GM21423 (cell line): Measurements from ENCODE around the gene ZCCHC9.
"Not testable (repeated sequence)": the region's sequence is repeated elsewhere in the genome, so short reads cannot be mapped to it uniquely, and the experiment has no call there.

ENCODE experiments used
- ATAC-seq: cut with Tn5 transposase; IDR thresholded peaks from one replicate; pipeline ENCODE4 v1.9.1; 2021; ENCODE audit warnings: mild to moderate bottlenecking, moderate library complexity; ENCODE audit not compliant: unreplicated experiment

Gene ZCCHC9, protein sequence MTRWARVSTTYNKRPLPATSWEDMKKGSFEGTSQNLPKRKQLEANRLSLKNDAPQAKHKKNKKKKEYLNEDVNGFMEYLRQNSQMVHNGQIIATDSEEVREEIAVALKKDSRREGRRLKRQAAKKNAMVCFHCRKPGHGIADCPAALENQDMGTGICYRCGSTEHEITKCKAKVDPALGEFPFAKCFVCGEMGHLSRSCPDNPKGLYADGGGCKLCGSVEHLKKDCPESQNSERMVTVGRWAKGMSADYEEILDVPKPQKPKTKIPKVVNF

DNA sequence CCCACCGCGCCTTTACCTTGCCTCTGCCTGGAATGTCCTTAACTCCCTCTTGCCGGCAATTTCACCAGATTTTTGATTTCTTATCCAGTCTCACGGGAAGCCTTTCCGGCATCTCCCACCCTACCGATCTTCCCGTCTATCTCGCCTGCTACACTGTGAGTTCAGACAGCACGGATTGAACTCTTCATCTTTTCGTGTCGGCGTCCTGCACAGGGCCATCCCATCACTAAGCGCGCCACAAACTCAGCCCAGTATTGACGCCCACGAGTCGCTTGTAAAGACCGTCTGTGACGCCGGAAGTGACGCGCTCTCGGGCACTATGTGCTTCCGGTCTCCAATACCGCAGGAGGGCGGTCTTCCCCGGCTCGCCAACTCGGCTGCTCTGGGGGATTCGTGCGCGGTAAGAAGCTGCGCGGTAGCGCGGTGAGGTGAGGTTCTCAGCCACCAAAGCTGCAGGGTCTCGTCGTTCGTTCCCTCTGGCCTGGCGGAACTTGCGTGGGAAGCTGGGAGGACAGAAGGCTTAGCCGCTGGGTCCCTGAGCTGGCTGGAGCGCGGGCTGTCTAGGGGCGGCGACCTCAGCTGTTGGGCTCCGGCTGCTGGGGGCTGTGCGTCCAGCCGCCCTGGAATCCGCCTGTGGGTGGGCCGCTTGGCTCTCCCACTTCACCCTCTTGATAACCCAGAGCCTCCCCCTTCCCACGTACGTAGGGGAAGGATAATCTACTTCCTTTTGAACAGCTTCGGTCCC lies at the start of gene ZCCHC9:
Gene ZCCHC9, plus strand, starts transcription at position 317 of the 745 bp plus-strand sequence. CDS start 3,171 bp downstream, outside the sequence.
- peak; percentile 97 for ATAC-seq

DNA sequence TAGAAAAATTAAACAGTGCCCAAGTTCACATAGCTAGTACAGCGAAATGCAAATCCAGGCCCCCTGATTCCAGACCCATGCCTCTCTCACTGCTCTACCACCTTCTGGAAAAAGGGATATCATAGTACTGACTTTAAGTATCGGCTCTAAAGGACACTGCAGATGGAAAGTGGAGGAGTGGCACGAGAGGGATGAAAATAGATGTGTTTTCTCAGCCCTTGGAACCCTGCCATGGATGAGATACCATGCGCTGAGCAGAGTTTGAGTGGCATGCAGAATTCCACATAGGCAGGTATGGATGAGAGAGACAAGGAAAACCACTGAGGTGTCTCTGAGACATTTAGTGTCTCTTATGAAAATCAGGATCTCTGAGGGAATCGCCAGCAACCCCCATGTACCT lies 49.5 kb upstream of the ZCCHC9 start:
- ATAC-seq, result no peak

DNA sequence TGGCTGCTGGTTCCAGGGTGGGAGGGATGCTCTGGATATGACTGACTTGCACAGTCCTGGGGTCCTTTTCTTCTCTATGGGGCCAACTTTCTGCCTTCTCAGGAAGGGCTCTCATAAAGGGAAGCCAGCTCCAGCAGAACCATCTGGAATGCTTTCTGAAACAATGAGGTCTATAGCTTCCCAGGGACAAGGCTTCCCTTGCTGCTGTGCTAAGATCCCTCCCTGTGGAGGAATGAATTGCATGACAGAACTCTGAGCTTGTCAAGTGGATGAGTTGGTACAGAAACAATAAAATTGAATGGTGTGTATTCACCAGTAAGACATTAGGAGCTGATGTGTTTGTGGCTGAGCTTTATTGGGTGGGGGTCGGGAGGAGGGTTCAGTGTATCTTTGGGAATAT lies 48.5 kb upstream of the ZCCHC9 start:
- no peak for ATAC-seq

DNA sequence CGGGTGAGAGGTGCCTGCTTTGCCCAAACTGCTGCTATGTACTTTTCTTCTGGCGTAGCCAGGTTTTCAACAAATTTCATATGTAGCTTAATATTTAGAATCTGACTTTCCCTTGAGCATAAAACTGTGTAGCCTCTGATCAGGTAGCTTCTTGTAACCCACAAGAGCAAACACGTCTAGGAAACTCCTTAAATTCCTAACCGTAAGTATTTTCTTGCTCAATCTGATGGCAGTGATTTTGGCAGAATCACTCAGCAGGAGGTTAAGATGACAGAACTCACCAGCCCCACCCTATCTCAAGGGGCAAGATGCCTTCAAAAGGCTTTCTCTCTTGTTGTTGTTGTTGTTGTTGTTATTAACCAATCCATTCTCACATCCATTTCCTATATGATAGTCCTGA lies 47.5 kb upstream of the ZCCHC9 start:
- no peak for ATAC-seq

DNA sequence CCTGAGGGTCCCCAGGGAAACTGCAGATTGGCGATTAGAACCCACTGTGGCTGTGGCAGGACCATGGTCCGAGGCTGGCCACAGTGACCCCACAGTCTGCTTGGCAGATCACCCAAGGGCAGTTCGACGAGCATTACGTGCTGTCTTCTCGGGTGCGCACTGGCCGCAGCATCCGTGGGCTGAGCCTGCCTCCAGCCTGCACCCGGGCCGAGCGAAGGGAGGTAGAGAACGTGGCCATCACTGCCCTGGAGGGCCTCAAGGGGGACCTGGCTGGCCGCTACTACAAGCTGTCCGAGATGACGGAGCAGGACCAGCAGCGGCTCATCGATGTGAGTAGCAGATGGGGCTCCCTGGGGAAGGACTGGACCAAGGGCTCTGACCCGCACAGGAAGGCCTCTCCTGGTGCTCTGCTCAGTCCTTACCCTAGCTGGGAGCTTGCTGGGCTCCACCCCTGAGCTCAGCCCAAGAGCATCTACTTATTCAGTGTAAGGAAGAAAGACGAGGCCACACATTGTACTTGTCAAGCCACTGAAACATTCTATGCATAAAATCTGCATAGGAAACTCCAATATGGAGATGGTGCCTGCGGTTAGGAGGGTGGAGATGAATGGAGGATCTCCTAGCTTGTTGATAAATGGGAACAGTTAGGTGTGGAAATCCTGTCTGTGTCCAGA lies 46.4 kb upstream of the ZCCHC9 start:
- ATAC-seq, result no peak

DNA sequence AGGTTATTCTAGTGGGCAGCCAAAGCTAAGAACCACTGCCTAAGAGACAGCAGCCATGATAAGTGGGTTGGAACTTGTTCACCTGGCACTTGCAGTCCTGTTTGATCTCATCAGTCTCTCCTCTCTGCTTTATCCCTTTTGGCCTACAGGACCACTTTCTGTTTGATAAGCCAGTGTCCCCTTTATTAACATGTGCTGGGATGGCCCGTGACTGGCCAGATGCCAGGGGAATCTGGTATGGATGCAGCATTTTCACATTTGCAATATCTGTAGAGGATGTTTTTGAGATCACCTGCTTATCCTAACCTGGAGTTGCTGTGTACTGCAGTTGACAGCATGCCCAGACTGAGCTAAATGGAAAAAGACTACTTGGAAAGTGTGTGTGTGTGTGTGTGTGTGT lies 44.6 kb upstream of the ZCCHC9 start:
- ATAC-seq, result no peak

DNA sequence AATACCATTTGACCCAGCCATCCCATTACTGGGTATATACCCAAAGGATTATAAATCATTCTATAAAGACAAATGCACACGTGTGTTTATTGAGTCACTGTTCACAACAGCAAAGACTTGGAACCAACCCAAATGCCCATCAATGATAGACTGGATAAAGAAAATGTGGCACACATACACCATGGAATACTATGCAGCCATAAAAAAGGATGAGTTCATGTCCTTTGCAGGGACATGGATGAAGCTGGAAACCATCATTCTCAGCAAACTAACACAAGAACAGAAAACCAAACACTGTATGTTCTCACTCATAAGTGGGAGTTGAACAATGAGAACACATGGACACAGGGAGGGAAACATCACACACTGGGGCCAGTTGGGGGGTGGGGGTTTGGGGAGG lies 38.6 kb upstream of the ZCCHC9 start:
- ATAC-seq, result not testable (repeated sequence)

DNA sequence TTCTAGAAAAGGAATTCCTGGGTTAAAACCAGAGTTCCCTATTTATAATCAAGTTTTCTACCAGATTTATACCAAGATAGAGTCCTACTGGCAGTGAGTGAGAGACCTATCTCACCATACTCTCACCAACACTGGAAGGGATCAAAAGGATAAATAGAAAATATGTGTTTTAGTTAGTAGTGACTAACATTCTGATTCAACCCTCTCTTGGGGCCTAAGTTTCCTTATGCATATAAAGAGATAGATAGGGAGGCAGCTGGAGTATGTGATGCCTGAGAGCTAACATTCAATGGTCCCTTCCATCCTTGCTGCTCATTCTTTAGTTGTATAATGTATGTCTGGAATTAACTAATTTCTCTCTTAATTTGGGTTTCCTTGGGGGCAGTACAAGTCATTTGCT lies 36.3 kb upstream of the ZCCHC9 start:
- no peak for ATAC-seq

DNA sequence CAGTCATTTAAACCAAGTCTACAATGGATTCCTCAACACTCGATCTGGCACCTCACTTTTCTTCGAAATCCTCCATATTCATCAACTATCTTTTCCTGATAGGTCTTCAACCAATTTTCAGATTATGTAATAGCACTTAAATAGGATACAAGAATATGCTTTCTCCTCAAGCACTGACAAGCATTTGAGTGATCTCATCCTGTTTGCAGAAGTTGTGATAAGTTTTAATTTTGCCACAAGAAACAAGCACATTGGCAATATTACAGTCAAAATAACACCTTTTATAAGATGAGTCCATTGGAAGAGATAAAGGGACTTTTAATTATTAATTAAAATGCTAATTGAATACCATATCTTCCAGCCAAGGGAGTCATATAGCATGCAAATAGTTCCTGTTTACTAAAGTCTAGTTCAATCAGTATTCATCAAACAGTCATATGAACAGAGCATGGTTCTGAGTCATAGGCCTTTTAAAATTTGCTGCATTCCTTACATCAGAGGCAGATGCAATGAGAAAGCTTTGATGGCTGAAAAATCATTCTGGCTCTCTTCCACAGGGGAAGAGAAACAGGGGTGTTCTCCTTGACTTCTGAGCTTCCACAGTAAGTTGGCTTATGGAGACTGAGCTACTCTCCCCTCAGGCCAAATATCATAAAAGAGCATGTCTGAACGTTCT lies 32.7 kb upstream of the ZCCHC9 start:
- ATAC-seq, result no peak

DNA sequence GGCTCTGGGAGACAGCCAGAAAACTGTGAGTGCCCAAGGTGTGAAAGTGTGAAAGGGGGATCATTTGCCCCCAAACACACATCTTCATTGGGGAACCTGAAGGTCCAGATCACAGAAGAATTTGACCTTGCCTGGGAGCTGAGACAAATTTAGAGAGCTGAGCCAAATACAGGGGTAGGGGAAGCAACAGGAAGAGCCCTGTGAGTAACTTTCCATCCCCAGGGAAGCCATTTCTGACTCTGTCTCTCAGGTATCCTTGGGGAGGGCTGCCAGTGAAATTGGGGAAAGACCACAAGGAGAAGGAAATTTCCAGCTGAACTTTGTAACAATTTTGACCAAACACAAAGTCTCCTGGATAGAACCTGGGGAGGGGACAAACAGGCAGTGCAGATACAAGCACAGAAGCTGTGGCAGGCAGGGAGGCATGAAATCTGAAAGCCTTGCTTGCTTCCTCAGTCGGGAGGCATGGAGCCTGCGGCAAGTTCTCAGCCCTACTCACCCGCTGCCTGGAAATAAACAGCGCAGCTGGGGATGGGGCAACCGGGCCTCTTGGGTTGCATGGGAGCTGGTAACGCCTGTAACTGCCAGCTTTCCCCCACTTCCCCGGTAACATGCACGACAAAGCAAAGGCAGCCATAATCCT lies 31.5 kb upstream of the ZCCHC9 start:
- no peak for ATAC-seq

DNA sequence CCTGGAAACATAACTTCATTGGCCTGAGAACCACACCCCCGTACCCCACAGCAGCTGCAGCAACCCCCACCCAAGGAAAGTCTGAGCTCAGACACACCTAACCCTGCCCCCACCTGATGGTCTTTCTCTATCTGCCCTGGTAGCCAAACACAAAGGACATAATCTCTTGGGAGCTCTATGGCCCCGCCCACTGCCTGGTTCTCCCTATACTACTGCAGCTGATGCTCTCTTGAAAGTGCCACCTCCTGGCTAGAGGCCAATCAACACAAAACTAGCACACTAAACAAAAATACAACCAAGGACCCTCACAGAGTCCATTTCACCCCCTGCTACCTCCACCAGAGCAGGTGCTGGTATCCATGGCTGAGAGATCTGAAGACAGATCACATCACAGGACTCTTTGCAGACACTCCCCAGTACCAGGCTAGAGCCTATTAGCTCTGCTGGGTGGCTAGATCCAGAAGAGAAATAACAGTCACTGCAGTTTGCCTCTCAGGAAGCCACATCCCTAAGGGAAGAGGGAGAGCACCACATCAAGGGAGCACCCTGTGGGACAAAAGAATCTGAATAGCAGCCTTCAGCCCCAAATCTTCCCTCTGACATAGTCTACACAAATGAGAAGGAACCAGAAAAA lies 30.9 kb upstream of the ZCCHC9 start:
- not testable (repeated sequence) for ATAC-seq

DNA sequence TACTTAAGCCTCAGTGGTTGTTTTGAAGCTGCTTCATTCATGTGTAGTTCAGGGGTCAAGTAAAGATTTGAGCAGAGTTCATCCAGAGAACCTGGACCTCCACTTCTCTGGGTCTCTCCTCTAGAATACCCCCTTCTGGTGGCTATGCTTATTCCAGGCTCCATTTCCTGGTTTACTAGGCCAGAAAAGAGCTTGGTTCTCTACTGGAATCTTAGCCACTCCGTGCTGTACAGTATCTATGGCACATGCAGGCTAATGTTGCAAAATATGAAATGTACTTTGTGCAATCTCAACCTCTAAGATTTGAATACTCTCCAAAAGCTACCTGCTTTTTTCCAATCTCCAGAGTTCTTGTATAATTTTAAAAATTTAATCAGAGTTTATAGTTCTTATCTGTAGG lies 17.4 kb upstream of the ZCCHC9 start:
- ATAC-seq, result no peak

DNA sequence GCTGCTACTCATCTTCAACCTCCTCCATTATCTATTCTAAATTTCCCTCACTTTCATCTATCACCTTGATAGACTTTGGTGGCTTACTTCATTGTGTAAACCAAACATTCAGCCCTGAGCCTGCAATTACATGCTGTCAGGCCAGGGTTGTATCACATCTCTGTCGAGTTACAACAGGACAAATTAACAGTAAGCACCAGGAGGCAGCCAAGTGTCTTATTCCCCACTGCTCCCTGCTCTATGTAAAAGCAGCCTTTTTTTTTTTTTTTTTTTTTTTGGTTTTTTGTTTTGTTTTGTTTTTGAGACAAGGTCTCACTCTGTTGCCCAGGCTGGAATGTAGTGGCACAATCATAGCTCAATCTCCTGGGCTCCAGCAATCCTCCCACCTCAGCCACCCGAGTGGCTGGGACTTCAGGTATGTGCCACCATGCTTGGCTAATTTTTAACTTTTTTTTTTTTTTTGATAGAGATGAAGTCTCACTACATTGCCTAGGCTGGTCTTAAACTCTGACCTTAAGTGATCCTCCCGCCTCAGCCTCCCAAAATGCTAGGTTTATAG lies 15.2 kb upstream of the ZCCHC9 start:
- no peak for ATAC-seq

DNA sequence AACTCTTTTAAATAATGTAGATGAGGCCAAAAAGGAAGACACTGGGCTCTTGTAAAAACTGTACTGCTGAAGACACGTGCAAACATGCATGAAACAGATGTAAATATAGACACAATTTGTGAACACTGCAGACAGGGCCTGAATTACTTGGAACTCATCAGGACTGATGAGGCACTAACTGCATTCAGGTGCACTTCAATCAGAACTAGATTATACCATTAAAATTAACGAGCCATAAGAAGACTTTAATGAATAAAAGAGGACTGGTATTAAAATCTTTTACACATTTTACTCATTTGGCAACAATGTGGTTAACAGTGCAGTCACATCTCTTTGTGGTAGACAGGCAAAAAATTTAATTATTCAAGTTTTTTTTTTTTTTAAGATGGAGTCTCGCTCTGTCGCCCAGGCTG lies 13.4 kb upstream of the ZCCHC9 start:
- no peak for ATAC-seq

DNA sequence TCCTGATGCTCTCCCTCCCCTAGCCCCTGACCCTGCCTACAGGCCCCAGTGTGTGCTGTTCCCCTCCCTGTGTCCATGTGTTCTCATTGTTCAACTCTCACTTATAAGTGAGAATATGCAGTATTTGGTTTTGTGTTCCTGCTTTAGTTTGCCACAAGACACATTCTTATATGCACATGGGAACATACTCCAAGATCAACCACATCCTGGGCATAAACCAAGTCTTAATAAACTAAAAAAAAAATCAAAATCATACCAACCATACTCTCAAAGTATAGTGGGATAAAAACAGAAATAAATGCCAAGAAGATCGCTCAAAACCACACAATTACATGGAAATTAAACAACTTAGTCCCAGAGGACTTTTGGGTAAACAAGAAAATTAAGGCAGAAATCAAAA lies 11.2 kb upstream of the ZCCHC9 start:
- ATAC-seq, result no peak

DNA sequence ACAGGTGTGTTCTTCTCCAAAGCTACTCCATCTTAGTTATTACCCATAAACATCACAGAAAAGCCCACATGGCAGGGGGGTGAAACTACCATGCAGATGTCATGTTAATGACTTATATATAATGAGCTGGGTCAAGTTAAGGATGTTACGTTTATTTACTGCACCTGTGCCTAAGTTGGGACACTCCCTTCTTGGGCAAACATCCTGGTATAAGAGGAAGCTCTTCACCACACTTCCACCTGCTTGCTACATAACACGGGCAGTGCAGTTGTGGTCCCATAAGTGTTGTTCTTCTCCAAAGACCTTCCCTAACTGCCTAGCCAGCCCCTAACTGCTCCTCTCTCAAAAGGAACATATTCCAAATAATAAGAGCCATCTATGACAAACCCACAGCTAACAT lies 9.3 kb upstream of the ZCCHC9 start:
- ATAC-seq, result no peak

DNA sequence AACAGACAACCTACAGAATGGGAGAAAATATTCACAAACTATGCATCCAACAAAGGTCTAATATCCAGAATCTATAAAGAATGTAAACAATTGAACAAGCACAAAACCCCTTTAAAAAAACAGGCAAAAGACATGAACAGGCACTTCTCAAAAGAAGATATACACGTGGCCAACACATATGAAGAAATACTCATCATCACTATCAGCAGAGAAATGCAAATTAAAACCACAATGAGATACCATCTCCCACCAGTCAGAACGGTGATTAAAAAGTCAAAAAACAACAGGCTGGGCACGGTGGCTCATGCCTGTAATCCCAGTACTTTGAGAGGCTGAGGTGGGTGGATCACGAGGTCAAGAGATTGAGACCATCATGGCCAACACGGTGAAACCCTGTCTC lies 7.4 kb upstream of the ZCCHC9 start:
- not testable (repeated sequence) for ATAC-seq

DNA sequence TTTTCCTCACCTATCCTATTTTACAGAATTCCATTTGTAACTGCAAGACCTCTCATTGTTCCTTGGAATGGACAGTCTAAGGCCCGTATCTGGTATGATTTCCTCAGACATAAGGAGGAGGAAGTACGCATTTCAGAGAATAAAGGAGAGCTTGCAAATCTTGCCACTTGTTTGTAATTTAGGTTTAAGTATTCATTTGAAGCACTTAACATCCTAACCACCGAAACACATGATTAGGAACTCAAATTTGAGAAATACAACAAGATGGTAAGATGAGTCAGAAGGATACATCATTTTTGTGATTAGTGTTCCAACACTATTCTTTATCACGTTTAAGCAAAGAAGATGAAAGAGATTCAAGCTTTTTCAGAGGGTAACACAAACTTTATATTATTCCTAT lies 3.9 kb upstream of the ZCCHC9 start:
- ATAC-seq, result no peak

DNA sequence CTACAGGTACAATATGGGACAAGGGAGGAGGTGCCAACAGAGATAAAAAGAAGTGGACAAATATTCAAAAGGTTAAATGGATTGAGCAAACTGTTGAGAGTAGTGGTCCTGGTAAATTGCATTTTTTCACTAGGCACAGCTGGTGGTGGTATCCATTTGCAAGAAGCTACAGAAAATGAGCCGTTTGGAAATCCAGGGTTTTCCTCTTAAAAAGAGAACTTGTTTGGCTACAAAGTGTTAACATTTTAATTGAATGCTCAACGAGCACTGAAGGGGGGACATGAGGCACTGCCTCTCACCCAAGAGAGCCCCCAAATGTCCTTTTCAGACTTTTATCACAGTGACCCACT lies 491 bp upstream of the ZCCHC9 start:
- no peak for ATAC-seq

DNA sequence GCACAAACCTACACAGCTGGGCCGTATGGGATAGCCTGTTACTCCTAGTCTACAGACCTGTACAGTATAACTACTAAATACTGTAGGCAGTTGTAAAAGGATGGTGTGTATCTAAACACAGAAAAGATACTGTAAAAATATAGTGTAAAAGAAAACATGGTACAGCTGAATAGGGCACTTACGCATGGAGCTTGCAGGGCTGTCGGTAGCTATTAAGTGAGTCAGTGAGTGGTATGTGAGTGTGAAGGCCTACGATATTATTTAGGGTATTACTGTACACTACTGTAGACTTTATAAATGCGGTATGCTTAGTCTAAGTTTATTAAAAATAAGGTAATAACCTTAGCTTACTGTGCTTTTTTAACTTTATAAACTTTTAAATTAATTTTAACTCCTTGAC lies 1.2 kb downstream of the ZCCHC9 start:
- no peak for ATAC-seq
